Measurements from ENCODE around the gene CRB2.
"Not testable (repeated sequence)": the region's sequence is repeated elsewhere in the genome, so short reads cannot be mapped to it uniquely, and the experiment has no call there.

Gene CRB2

GRCh38 chr9:123394291-123395235, 38.6 kb downstream of the CRB2 start:
- Histone ChIP-seq H3K9ac (ENCODE audit: low read depth, low read length) (no peak overlapping the region), H3K27me3 (ENCODE audit: insufficient read depth, low read length) (no peaks in the 10 kb centered on the region), H3K36me3 (ENCODE audit: insufficient read depth, low read depth, low read length) (no peaks in the 10 kb centered on the region), H3K9me3 (ENCODE audit: insufficient read depth, low read depth, low read length) (no peaks in the 10 kb centered on the region; the same call in 1 of the 2 replicates), H3K4me1 (ENCODE audit: insufficient read depth, low read length) (no peaks in the 10 kb centered on the region), H3K4me3 (ENCODE audit: low read length) (no peak overlapping the region), H3K27ac (ENCODE audit: low read length) (no peak overlapping the region)

GRCh38 chr9:123395276-123395688, 39.3 kb downstream of the CRB2 start:
- H3K9ac ChIP-seq (ENCODE audit: low read depth, low read length): no peak overlapping the region
- H3K4me1 ChIP-seq (ENCODE audit: insufficient read depth, low read length): no peaks in the 10 kb centered on the region
- H3K36me3 ChIP-seq (ENCODE audit: insufficient read depth, low read depth, low read length): no peaks in the 10 kb centered on the region
- H3K9me3 ChIP-seq (ENCODE audit: insufficient read depth, low read depth, low read length): no peaks in the 10 kb centered on the region; the same call in 1 of the 2 replicates
- no peak overlapping the region for H3K27ac ChIP-seq (ENCODE audit: low read length)
- no peaks in the 10 kb centered on the region for H3K27me3 ChIP-seq (ENCODE audit: insufficient read depth, low read length)
- H3K4me3 ChIP-seq (ENCODE audit: low read length): no peak overlapping the region

GRCh38 chr9:123395689-123396511, 39.9 kb downstream of the CRB2 start:
- H3K4me1 ChIP-seq (ENCODE audit: insufficient read depth, low read length): no peaks in the 10 kb centered on the region
- no peak overlapping the region for H3K9ac ChIP-seq (ENCODE audit: low read depth, low read length)
- H3K9me3 ChIP-seq (ENCODE audit: insufficient read depth, low read depth, low read length): no peaks in the 10 kb centered on the region; the same call in 1 of the 2 replicates
- no peak overlapping the region for H3K4me3 ChIP-seq (ENCODE audit: low read length)
- no peak overlapping the region for H3K27ac ChIP-seq (ENCODE audit: low read length)
- no peaks in the 10 kb centered on the region for H3K36me3 ChIP-seq (ENCODE audit: insufficient read depth, low read depth, low read length)
- no peaks in the 10 kb centered on the region for H3K27me3 ChIP-seq (ENCODE audit: insufficient read depth, low read length)

GRCh38 chr9:123397975-123398374, 42.0 kb downstream of the CRB2 start:
- H3K4me1 ChIP-seq (ENCODE audit: insufficient read depth, low read length): no peaks in the 10 kb centered on the region
- no peaks in the 10 kb centered on the region for H3K27me3 ChIP-seq (ENCODE audit: insufficient read depth, low read length)
- H3K36me3 ChIP-seq (ENCODE audit: insufficient read depth, low read depth, low read length): no peaks in the 10 kb centered on the region
- no peaks in the 10 kb centered on the region; the same call in 1 of the 2 replicates for H3K9me3 ChIP-seq (ENCODE audit: insufficient read depth, low read depth, low read length)
- H3K9ac ChIP-seq (ENCODE audit: low read depth, low read length): no peak overlapping the region
- no peak overlapping the region for H3K4me3 ChIP-seq (ENCODE audit: low read length)
- no peak overlapping the region for H3K27ac ChIP-seq (ENCODE audit: low read length)

- H3K36me3 ChIP-seq (ENCODE audit: insufficient read depth, low read depth, low read length); H3K9me3 ChIP-seq (ENCODE audit: insufficient read depth, low read depth, low read length); H3K4me1 ChIP-seq (ENCODE audit: insufficient read depth, low read length); H3K4me3 ChIP-seq (ENCODE audit: low read length); H3K9ac ChIP-seq (ENCODE audit: low read depth, low read length); H3K27ac ChIP-seq (ENCODE audit: low read length); H3K27me3 ChIP-seq (ENCODE audit: insufficient read depth, low read length): not testable (repeated sequence)
These were observed 42.9 kb downstream of the CRB2 start for GRCh38 chr9:123398938-123399337.

DNA sequence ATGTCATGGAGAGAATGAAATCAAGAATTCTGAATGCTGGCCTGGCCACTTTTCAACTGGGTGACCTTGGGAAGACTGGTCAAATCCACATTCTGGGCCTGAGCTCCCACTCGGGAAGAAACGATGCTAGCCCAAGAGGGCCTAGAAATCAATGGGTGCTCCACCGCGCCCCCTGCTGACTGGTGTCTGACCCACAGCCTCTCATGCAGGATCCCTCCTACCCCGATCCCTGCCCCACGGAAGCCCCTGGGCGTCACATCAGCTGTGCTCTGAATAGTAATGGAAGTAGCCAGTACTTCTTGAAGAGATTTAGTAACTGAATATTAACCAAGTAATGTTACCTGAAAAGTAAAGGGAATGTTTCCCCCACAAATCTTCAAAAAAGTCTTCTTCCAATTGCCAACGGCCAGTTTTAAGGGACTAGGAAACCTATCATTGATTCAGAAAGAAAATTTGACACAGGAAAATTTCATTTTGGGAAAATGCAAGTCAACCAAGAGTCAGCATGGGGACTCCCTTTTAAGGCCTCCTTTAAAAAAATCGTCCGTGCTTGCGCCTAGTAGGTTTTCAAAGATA, 43.9 kb downstream of the CRB2 start:
- Histone ChIP-seq H3K4me3 (ENCODE audit: low read length) (no peak overlapping the region), H3K9ac (ENCODE audit: low read depth, low read length) (no peak overlapping the region), H3K9me3 (ENCODE audit: insufficient read depth, low read depth, low read length) (no peaks in the 10 kb centered on the region)

DNA sequence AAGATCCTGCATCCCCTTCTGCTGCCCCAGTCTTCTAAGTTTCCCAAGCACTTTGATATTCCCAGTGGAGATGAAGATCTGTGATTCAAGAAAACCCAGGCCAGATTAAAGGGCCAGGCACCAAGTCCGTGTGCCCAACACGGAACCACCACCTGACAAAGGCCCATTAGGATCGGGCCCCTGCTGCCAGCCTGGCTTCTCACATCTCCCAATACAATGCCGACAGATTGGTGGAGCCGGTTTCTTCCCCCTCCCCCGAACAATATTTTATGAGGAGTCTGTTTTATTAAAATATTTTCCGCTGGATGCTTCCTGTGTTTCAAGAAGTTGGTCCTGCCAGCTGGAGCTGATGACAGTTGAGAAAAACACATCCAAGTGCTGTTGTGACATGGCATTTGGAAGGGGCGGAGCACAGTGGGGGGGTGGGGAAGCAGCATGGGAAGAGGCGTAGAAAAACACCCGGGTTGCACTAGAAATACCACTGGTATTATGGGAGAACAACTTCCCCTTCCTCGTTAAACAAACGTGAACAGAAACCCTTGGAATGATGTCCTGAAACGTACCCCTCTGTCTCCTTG, 45.0 kb downstream of the CRB2 start:
- H3K27me3 ChIP-seq (ENCODE audit: insufficient read depth, low read length): no peaks in the 10 kb centered on the region
- no peak overlapping the region for H3K4me3 ChIP-seq (ENCODE audit: low read length)
- H3K4me1 ChIP-seq (ENCODE audit: insufficient read depth, low read length): no peaks in the 10 kb centered on the region
- H3K9ac ChIP-seq (ENCODE audit: low read depth, low read length): no peak overlapping the region
- H3K27ac ChIP-seq (ENCODE audit: low read length): no peak overlapping the region
- H3K36me3 ChIP-seq (ENCODE audit: insufficient read depth, low read depth, low read length): no peaks in the 10 kb centered on the region
- no peaks in the 10 kb centered on the region for H3K9me3 ChIP-seq (ENCODE audit: insufficient read depth, low read depth, low read length)

More for the DNA sequence above, 43.9 kb downstream of the CRB2 start:
- Histone ChIP-seq H3K27ac (ENCODE audit: low read length) (no peak overlapping the region), H3K36me3 (ENCODE audit: insufficient read depth, low read depth, low read length) (no peaks in the 10 kb centered on the region), H3K27me3 (ENCODE audit: insufficient read depth, low read length) (no peaks in the 10 kb centered on the region), H3K4me1 (ENCODE audit: insufficient read depth, low read length) (no peaks in the 10 kb centered on the region)

DNA sequence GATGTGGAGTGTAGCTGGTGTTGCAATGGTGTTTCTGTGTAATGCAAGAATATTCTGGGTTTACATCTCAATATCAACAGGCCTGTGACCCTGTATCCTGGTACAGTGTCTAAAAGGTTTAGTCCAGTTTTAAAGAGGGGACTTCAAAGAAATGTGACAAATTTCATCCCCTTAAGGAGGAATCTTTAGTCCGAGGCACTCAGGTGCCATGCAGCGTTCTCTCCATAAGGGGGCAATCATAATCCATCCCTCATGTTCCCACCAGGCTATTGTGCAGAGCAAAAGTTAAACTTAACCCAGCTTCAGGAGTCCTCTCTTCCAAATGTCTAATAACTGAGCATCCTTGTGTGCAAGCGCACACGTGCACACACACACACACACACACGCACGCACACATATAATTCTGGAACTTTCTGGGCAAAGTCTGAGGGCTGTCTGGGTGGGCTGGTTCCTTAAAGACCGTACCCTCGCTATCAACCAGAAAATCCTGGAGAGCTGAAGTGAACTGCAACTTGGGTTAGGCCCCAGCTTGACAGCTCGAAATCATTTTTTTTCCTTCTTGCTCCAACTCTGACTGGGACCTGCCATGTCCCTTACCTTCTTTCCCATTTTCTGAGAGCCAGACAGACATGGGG, 46.0 kb downstream of the CRB2 start:
- no peak overlapping the region for H3K9ac ChIP-seq (ENCODE audit: low read depth, low read length)
- no peaks in the 10 kb centered on the region for H3K36me3 ChIP-seq (ENCODE audit: insufficient read depth, low read depth, low read length)
- H3K27me3 ChIP-seq (ENCODE audit: insufficient read depth, low read length): no peaks in the 10 kb centered on the region
- H3K4me3 ChIP-seq (ENCODE audit: low read length): no peak overlapping the region
- H3K27ac ChIP-seq (ENCODE audit: low read length): no peak overlapping the region
- no peaks in the 10 kb centered on the region for H3K9me3 ChIP-seq (ENCODE audit: insufficient read depth, low read depth, low read length)
- peaks cover 8% of the 10 kb centered on the region for H3K4me1 ChIP-seq (ENCODE audit: insufficient read depth, low read length)

DNA sequence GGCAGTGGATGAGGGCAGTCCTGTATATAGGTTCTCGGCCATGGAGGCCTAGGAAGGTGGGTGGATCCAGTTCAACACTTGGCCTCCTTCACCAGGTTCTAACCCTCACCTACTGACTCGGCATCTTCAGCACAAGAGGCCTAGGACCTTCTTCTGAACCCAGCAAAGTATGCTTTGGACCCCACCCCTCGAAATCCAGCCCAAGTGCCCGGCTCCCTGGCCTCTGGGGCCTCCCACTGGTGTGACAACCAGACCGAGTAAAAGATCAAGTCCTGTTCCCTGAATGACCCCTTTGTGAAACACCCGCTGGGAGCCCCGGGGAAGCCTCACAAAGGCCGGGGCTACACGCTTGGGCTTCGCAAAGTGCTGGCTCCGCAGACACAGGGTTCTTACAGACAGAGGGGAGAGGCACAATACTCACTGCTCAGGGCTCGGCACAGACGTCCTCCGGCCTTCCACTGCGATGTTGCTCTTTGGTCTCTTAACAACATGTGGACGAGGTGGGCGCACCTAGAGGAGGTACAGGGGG, 47.0 kb downstream of the CRB2 start:
- Histone ChIP-seq H3K27ac (ENCODE audit: low read length) (no peak overlapping the region), H3K9me3 (ENCODE audit: insufficient read depth, low read depth, low read length) (no peaks in the 10 kb centered on the region), H3K9ac (ENCODE audit: low read depth, low read length) (no peak overlapping the region), H3K4me3 (ENCODE audit: low read length) (no peak overlapping the region), H3K4me1 (ENCODE audit: insufficient read depth, low read length) (peaks cover 12% of the 10 kb centered on the region), H3K27me3 (ENCODE audit: insufficient read depth, low read length) (no peaks in the 10 kb centered on the region), H3K36me3 (ENCODE audit: insufficient read depth, low read depth, low read length) (no peaks in the 10 kb centered on the region)

DNA sequence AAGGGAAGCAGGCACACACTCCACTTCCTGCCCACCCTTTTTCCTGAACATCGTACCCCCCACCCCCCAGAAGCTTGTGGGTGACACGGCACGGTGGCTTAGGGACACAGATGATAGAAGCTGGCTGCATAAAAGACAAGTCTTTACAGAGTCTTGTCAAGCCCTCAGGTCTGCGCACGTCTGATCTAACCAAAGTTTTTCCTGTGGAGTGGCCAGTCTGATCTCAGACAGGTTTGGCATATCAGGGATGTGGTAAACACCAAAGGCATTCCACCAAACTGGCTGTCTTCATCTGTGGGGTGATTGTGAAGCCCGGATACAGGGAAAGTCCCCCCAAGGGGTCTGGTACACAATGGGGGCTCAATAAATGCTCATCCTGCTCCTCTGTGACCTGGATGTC, 50.0 kb downstream of the CRB2 start:
- H3K4me3 ChIP-seq (ENCODE audit: low read length): no peak overlapping the region
- H3K36me3 ChIP-seq (ENCODE audit: insufficient read depth, low read depth, low read length): no peaks in the 10 kb centered on the region
- no peaks in the 10 kb centered on the region for H3K9me3 ChIP-seq (ENCODE audit: insufficient read depth, low read depth, low read length)
- H3K9ac ChIP-seq (ENCODE audit: low read depth, low read length): no peak overlapping the region
- no peak overlapping the region for H3K27ac ChIP-seq (ENCODE audit: low read length)
- H3K4me1 ChIP-seq (ENCODE audit: insufficient read depth, low read length): peaks cover 12% of the 10 kb centered on the region
- H3K27me3 ChIP-seq (ENCODE audit: insufficient read depth, low read length): no peaks in the 10 kb centered on the region

All from iPS-20b (cell line).